ENCODE measurements around the gene NUP205. TPM values are rescaled to one million over a fixed set of nuclear protein-coding genes. Genes with fewer than 3 reads are reported as not detected.

Gene NUP205
- total RNA-seq, 1 experiment from 2014 or later, result 90.4 TPM

GRCh38 chr7:135523146-135523545 lies 34.6 kb upstream of the NUP205 start:
- CTCF ChIA-PET, result no interaction called here
- no peak overlapping the region for H3K4me3 ChIP-seq (ENCODE audit: low read depth in 2 of 2, low read length in 2 of 2)
- H3K27ac ChIP-seq (ENCODE audit: low read length), result no peak overlapping the region
- no peaks in the 10 kb centered on the region for H3K4me1 ChIP-seq (ENCODE audit: control insufficient read depth, insufficient read depth, low read length)
- in situ Hi-C loops (cut with HindIII; ENCODE audit: low pct_unique_long_range_greater_than_20kb, low sequenced_read_pairs) (no loop called here), intact Hi-C loops (cut with micrococcal nuclease; ENCODE audit: unreplicated experiment) (no loop called here)
- no peaks in the 10 kb centered on the region for H3K36me3 ChIP-seq (ENCODE audit: control insufficient read depth, insufficient read depth, low read length)
- no TSS peak for BruUV-seq (replicated peaks)
- POLR2A ChIA-PET, result no interaction called here
- DNase-seq (ENCODE audit: low read depth, low spot score), result no peak
- no peak for ATAC-seq
- H3K9me3 ChIP-seq (ENCODE audit: control insufficient read depth, insufficient read depth, low read depth, low read length), result no peaks in the 10 kb centered on the region
- TF ChIP-seq TCF7L2 (IDR thresholded peaks at IDR 0.05; ENCODE audit: low read depth, low read length), result no peak
- no peak for TF ChIP-seq SIN3A (IDR thresholded peaks at IDR 0.05; ENCODE audit: borderline replicate concordance, insufficient read depth, low read depth, low read length)
- TF ChIP-seq, protein P1, sequence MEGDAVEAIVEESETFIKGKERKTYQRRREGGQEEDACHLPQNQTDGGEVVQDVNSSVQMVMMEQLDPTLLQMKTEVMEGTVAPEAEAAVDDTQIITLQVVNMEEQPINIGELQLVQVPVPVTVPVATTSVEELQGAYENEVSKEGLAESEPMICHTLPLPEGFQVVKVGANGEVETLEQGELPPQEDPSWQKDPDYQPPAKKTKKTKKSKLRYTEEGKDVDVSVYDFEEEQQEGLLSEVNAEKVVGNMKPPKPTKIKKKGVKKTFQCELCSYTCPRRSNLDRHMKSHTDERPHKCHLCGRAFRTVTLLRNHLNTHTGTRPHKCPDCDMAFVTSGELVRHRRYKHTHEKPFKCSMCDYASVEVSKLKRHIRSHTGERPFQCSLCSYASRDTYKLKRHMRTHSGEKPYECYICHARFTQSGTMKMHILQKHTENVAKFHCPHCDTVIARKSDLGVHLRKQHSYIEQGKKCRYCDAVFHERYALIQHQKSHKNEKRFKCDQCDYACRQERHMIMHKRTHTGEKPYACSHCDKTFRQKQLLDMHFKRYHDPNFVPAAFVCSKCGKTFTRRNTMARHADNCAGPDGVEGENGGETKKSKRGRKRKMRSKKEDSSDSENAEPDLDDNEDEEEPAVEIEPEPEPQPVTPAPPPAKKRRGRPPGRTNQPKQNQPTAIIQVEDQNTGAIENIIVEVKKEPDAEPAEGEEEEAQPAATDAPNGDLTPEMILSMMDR (IDR thresholded peaks at IDR 0.05), result no peak
- no peak for TF ChIP-seq POLR2AphosphoS5 (IDR thresholded peaks at IDR 0.05; ENCODE audit: low read depth, low read length)
- no peak for TF ChIP-seq REST (IDR thresholded peaks at IDR 0.05; ENCODE audit: insufficient read depth in 1 of 2, low read depth in 2 of 2, low read length in 1 of 2)
- H3K27me3 ChIP-seq (ENCODE audit: control insufficient read depth, insufficient read depth, low read length), result no peaks in the 10 kb centered on the region

DNA sequence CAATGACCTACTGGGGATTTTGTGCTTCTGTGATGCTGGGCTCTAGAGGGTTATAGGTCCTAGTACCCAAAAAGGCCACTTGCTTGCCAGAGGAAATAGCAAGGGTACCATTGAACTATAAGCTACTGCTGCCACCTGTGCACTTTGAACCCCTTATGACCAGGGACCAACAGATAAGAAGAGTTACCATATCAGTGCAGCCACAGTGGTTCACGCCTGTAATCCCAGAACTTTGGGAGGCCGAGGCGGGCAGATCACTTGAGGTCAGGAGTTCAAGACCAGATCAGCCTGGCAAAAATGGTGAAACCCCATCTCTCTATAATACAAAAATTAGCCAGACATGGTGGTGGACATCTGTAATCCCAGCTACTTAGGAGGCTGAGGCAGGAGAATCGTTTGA lies 32.3 kb upstream of the NUP205 start:
- H3K36me3 ChIP-seq (ENCODE audit: control insufficient read depth, insufficient read depth, low read length), result no peaks in the 10 kb centered on the region
- no peak overlapping the region for H3K27ac ChIP-seq (ENCODE audit: low read length)
- no peaks in the 10 kb centered on the region for H3K9me3 ChIP-seq (ENCODE audit: control insufficient read depth, insufficient read depth, low read depth, low read length)
- in situ Hi-C loops (cut with HindIII; ENCODE audit: low pct_unique_long_range_greater_than_20kb, low sequenced_read_pairs), result no loop called here
- no TSS peak for BruUV-seq (replicated peaks)
- no peak for DNase-seq (ENCODE audit: low read depth, low spot score)
- CTCF ChIA-PET, result no interaction called here
- TF ChIP-seq REST (IDR thresholded peaks at IDR 0.05; ENCODE audit: insufficient read depth in 1 of 2, low read depth in 2 of 2, low read length in 1 of 2) (no peak), SIN3A (IDR thresholded peaks at IDR 0.05; ENCODE audit: borderline replicate concordance, insufficient read depth, low read depth, low read length) (no peak), TCF7L2 (IDR thresholded peaks at IDR 0.05; ENCODE audit: low read depth, low read length) (no peak), POLR2AphosphoS5 (IDR thresholded peaks at IDR 0.05; ENCODE audit: low read depth, low read length) (no peak)
- TF ChIP-seq, protein P1 (IDR thresholded peaks at IDR 0.05), result no peak
- intact Hi-C loops (cut with micrococcal nuclease; ENCODE audit: unreplicated experiment), result no loop called here
- H3K4me1 ChIP-seq (ENCODE audit: control insufficient read depth, insufficient read depth, low read length), result no peaks in the 10 kb centered on the region
- no peak for ATAC-seq
- POLR2A ChIA-PET, result no interaction called here
- no peak overlapping the region for H3K4me3 ChIP-seq (ENCODE audit: low read depth in 2 of 2, low read length in 2 of 2)
- no peaks in the 10 kb centered on the region for H3K27me3 ChIP-seq (ENCODE audit: control insufficient read depth, insufficient read depth, low read length)

Measured in Panc1 (cell line).